PC-9 (cell line): ENCODE measurements around the gene GOLT1A. TPM values are rescaled to one million over a fixed set of nuclear protein-coding genes. Genes with fewer than 3 reads are reported as not detected.

Source experiments
- BruUV-seq: library from RNA; stranded (reverse); fragments of 400-500 nt; replicated peaks from 2 replicates; lab custom pipeline; 2021; lab: Mats Ljungman, UMichigan
- CTCF ChIA-PET: fragments of 300-600 bp; sonication (Branson Sonifier 250); formaldehyde crosslinking; loops from one replicate; lab custom pipeline; 2022; ENCODE audit warnings: antibody characterized with exemption; lab: Charles Lee
- POLR2A ChIA-PET: fragments of 300-600 bp; sonication (Branson Sonifier 250); formaldehyde crosslinking; loops from one replicate; lab custom pipeline; 2022; ENCODE audit warnings: antibody characterized with exemption; ENCODE audit not compliant: unreplicated experiment; lab: Charles Lee
- DNase-seq, 2 experiments: peaks; one replicate each; pipeline versions ENCODE4 v3.0.0 to v3.0.0-alpha.2; 2015 to 2022; ENCODE audit warnings: mixed read lengths in 1 of 2
- H2AFZ ChIP-seq: fragments of 200-600 bp; sonication (generic); 2 replicates; pipeline ENCODE4 v1.8.1; 2017; ENCODE audit warnings: antibody characterized with exemption
- H3F3A ChIP-seq: fragments of 200-600 bp; sonication (generic); 2 replicates; pipeline ENCODE4 v1.8.1; 2017; ENCODE audit warnings: antibody characterized with exemption, mild to moderate bottlenecking, low read depth; ENCODE audit not compliant: insufficient read depth
- H3K27ac ChIP-seq: fragments of 200-600 bp; sonication (generic); 2 replicates; pipeline ENCODE4 v1.6.1; 2016; ENCODE audit warnings: mixed run types
- H3K27me3 ChIP-seq: fragments of 200-600 bp; sonication (generic); 2 replicates; pipeline ENCODE4 v1.6.1; 2016; ENCODE audit warnings: low read depth, mixed run types; ENCODE audit not compliant: insufficient read depth
- H3K36me3 ChIP-seq: fragments of 200-600 bp; sonication (generic); 2 replicates; pipeline ENCODE4 v1.6.1; 2016; ENCODE audit warnings: low read depth, mixed run types
- H3K4me1 ChIP-seq: fragments of 200-600 bp; sonication (generic); replicated peaks from 2 replicates; pipeline ENCODE4 v1.6.1; 2016; ENCODE audit warnings: mixed run types; ENCODE audit not compliant: insufficient read depth
- H3K4me2 ChIP-seq: fragments of 200-600 bp; sonication (generic); 2 replicates; pipeline ENCODE4 v1.6.1; 2017; ENCODE audit warnings: mixed run types
- H3K4me3 ChIP-seq: fragments of 200-600 bp; sonication (generic); 2 replicates; pipeline ENCODE4 v1.6.1; 2016; ENCODE audit warnings: mixed run types
- H3K79me2 ChIP-seq: fragments of 200-600 bp; sonication (generic); 2 replicates; pipeline ENCODE4 v1.6.1; 2017; ENCODE audit warnings: low read depth, mixed run types
- H3K9me2 ChIP-seq: fragments of 200-600 bp; sonication (generic); 2 replicates; pipeline ENCODE4 v1.8.1; 2017; ENCODE audit warnings: mild to moderate bottlenecking; ENCODE audit not compliant: insufficient read depth
- H3K9me3 ChIP-seq: fragments of 200-600 bp; sonication (generic); 2 replicates; pipeline ENCODE4 v1.8.1; 2016; ENCODE audit warnings: low read depth; ENCODE audit not compliant: insufficient read depth
- H4K20me1 ChIP-seq: fragments of 200-600 bp; sonication (generic); 2 replicates; pipeline ENCODE4 v1.8.1; 2017; ENCODE audit not compliant: insufficient read depth
- EZH2 ChIP-seq: fragments of 200-600 bp; sonication (generic); IDR thresholded peaks from 2 replicates; pipeline ENCODE4 v1.8.0; 2017; ENCODE audit warnings: antibody characterized with exemption, low read depth
- intact Hi-C: fragments of 100-400 bp; cut with micrococcal nuclease; formaldehyde crosslinking; loops from one replicate; pipeline ENCODE4 v1.10.0; 2022; ENCODE audit not compliant: unreplicated experiment
- total RNA-seq: library from RNA; stranded (reverse); gene quantifications from 2 replicates; pipeline ENCODE4 v1.2.3, GENCODE V29; 2021
- TF ChIP-seq, protein P1 (sequence below): fragments of 200-600 bp; sonication (generic); conservative IDR thresholded peaks from 2 replicates; pipeline ENCODE4 v1.6.1; 2017; ENCODE audit warnings: mixed run types, antibody characterized with exemption, mild to moderate bottlenecking, moderate library complexity

GOLT1A gene
- total RNA-seq, 1 experiment from 2014 or later: 18.7 TPM

DNA sequence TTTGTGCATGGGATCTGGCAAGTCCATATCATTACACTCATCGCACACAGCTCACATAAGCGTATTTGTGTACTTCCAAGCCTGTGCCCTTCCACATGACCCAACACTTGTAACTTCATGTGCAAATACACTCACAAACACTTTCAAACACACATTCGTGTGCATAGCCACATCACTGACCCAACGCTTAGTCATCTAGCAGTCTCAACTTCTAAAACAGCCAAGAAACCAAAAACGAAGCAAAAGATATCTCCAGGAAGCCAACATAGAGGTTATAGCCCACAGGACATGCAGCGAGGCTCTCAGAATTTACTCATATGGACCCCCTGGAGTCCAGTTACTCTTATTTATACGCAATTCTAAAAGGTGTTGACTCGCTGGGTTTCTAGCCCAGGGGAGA, 10.9 kb upstream of the GOLT1A start:
- TF ChIP-seq, protein P1, sequence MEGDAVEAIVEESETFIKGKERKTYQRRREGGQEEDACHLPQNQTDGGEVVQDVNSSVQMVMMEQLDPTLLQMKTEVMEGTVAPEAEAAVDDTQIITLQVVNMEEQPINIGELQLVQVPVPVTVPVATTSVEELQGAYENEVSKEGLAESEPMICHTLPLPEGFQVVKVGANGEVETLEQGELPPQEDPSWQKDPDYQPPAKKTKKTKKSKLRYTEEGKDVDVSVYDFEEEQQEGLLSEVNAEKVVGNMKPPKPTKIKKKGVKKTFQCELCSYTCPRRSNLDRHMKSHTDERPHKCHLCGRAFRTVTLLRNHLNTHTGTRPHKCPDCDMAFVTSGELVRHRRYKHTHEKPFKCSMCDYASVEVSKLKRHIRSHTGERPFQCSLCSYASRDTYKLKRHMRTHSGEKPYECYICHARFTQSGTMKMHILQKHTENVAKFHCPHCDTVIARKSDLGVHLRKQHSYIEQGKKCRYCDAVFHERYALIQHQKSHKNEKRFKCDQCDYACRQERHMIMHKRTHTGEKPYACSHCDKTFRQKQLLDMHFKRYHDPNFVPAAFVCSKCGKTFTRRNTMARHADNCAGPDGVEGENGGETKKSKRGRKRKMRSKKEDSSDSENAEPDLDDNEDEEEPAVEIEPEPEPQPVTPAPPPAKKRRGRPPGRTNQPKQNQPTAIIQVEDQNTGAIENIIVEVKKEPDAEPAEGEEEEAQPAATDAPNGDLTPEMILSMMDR: no peak
- TF ChIP-seq EZH2: no peak
- Histone ChIP-seq H3F3A (peaks cover 55% of the 10 kb centered on the region), H3K4me3 (no peak overlapping the region), H3K4me1 (peaks cover 37% of the 10 kb centered on the region), H4K20me1 (no peaks in the 10 kb centered on the region), H3K79me2 (0 out of 2 replicates have a peak, but pooled peaks cover 13% of the 10 kb centered on the region), H3K27ac (no peak overlapping the region), H3K36me3 (peaks cover 37% of the 10 kb centered on the region), H3K9me3 (no peaks in the 10 kb centered on the region), H3K9me2 (no peaks in the 10 kb centered on the region), H3K4me2 (no peak overlapping the region), H2AFZ (no peak overlapping the region), H3K27me3 (no peaks in the 10 kb centered on the region)
- intact Hi-C loops: loop anchor here (1.0 kb wide), 1 partner anchor 10 kb away; no protein-coding TSS in a partner anchor
- DNase-seq: no peak
- no TSS peak for BruUV-seq
- POLR2A ChIA-PET: interaction anchor here (0.6 kb wide), 1 partner anchor 601 kb away, joined by 4 read pairs; no protein-coding TSS in a partner anchor
- CTCF ChIA-PET: no interaction called here

DNA sequence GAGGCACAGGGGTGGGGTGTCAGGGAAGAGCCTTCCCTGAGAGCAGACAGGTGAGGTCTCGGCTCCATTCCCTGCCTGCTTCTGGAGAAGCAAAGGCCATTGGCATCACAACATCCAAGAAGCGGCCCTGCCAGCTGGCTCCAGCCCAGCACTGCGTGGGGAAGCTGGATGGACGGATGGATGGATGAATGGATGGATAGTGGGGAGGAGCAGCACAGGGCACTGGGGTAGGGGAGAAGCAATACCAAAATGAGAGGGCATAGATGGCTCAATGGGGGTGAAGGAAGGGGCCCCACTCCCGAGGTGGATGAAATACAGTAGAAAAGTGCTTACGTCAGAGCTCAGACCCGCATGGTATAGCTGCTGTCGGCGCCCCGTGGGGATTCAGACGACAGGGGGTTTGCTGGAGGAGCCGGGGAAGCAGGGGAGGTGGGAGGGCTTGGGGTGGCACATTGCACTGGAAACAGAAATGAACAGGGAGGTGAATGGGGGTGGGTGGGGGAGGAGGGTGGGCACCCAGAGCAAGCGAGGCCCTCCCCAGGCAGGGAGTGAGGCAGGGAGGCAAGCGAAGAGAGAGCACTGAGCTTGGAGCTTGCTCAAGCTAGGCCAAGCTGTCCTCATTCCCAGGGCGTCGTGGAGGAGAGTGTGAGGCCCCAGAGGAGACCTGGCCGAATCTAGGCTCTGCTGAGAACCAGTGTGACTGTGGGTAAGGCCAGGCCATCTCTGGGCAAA, 9.5 kb upstream of the GOLT1A start:
- Histone ChIP-seq H3K4me1 (peaks cover 34% of the 10 kb centered on the region), H3K36me3 (peaks cover 28% of the 10 kb centered on the region), H3K79me2 (0 out of 2 replicates have a peak, but pooled peaks cover 13% of the 10 kb centered on the region), H3F3A (peaks cover 59% of the 10 kb centered on the region), H3K4me2 (no peak overlapping the region), H3K9me3 (no peaks in the 10 kb centered on the region), H3K27me3 (no peaks in the 10 kb centered on the region), H2AFZ (no peak overlapping the region), H3K27ac (no peak overlapping the region), H3K9me2 (no peaks in the 10 kb centered on the region), H4K20me1 (no peaks in the 10 kb centered on the region), H3K4me3 (no peak overlapping the region)
- ChIA-PET POLR2A (no interaction called here), CTCF (interaction anchor here (0.7 kb wide), 1 partner anchor 181 kb away, joined by 3 read pairs; no protein-coding TSS in a partner anchor)
- intact Hi-C loops: no loop called here
- BruUV-seq: no TSS peak
- DNase-seq: no peak
- TF ChIP-seq, protein P1: no peak
- no peak for TF ChIP-seq EZH2

DNA sequence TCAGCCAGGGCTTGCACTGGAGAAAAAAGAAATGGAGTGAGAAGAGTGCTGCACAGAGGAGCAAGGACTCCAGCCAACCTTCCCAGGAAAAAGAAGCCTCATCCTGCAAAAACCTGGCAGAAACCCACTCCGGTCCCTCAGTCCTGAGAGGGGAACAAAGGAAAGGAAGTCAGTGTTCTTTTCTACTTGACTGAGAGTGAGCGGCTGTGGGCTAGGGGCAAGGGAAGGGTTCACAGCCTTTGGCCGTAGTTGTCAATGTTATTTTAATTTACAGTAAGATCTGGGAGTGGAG, 8.9 kb upstream of the GOLT1A start:
- intact Hi-C loops: no loop called here
- 0 out of 2 replicates have a peak, but pooled peaks cover 13% of the 10 kb centered on the region for H3K79me2 ChIP-seq
- no TSS peak for BruUV-seq
- no peak overlapping the region for H3K4me3 ChIP-seq
- no peaks in the 10 kb centered on the region for H3K27me3 ChIP-seq
- no peak overlapping the region for H3K27ac ChIP-seq
- ChIA-PET CTCF (no interaction called here), POLR2A (no interaction called here)
- no peak for DNase-seq
- peaks cover 24% of the 10 kb centered on the region for H3K36me3 ChIP-seq
- TF ChIP-seq, protein P1: no peak
- no peak for TF ChIP-seq EZH2
- peaks cover 28% of the 10 kb centered on the region for H3K4me1 ChIP-seq
- H3K9me2 ChIP-seq: no peaks in the 10 kb centered on the region
- peaks cover 59% of the 10 kb centered on the region for H3F3A ChIP-seq
- H3K4me2 ChIP-seq: no peak overlapping the region
- H3K9me3 ChIP-seq: no peaks in the 10 kb centered on the region
- no peak overlapping the region for H2AFZ ChIP-seq
- H4K20me1 ChIP-seq: no peaks in the 10 kb centered on the region
